DND-41 (cell line): ENCODE data around the gene TMED10.

Source experiments
- EZH2 ChIP-seq: IDR thresholded peaks from 3 replicates; pipeline ENCODE4 v1.6.1; 2012; ENCODE audit warnings: borderline replicate concordance, low read depth, mild to moderate bottlenecking, moderate library complexity, low read length, inconsistent platforms; ENCODE audit not compliant: severe bottlenecking
- TF ChIP-seq, protein P1 (sequence below): IDR thresholded peaks from 2 replicates; pipeline ENCODE4 v1.5.1; 2012; ENCODE audit warnings: borderline replicate concordance, low read length, moderate library complexity, mild to moderate bottlenecking; ENCODE audit not compliant: poor library complexity, severe bottlenecking; ENCODE audit errors: extremely low read depth

DNA sequence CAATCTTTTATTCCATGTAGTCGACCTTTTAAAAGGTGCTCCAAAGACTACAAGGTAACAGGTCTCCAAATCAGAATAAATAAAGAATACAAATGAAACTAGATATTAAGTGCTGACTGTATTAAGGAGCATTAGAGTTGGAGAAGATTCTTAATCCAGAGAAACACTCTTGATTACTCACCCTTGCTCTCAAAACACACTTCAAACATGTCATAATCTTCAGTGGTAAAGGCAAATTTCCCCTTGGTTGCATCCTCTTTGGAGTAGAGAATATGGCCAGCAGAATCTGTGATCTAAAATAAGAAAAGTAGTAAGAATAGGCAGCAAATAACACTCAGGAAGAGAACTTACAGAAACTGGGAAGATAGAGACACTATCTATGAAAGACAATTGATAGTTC is 24.6 kb downstream of the TMED10 start:
- TF ChIP-seq, protein P1, sequence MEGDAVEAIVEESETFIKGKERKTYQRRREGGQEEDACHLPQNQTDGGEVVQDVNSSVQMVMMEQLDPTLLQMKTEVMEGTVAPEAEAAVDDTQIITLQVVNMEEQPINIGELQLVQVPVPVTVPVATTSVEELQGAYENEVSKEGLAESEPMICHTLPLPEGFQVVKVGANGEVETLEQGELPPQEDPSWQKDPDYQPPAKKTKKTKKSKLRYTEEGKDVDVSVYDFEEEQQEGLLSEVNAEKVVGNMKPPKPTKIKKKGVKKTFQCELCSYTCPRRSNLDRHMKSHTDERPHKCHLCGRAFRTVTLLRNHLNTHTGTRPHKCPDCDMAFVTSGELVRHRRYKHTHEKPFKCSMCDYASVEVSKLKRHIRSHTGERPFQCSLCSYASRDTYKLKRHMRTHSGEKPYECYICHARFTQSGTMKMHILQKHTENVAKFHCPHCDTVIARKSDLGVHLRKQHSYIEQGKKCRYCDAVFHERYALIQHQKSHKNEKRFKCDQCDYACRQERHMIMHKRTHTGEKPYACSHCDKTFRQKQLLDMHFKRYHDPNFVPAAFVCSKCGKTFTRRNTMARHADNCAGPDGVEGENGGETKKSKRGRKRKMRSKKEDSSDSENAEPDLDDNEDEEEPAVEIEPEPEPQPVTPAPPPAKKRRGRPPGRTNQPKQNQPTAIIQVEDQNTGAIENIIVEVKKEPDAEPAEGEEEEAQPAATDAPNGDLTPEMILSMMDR = no peak
- TF ChIP-seq EZH2 = no peak
